Measurements from ENCODE around the gene CNTNAP2. TPM values are rescaled to one million over a fixed set of nuclear protein-coding genes. Genes with fewer than 3 reads are reported as not detected.

Gene CNTNAP2
- total RNA-seq, 1 experiment from 2014 or later: 60.0 TPM

GRCh38 chr7:148114804-148115203 lies 1998.2 kb downstream of the CNTNAP2 start:
- Histone ChIP-seq H3K4me3 (ENCODE audit: low read depth, low read length, poor library complexity, severe bottlenecking) (no peak overlapping the region), H3K27ac (ENCODE audit: low read depth, low read length, poor library complexity, severe bottlenecking) (no peak overlapping the region), H3K36me3 (ENCODE audit: insufficient read depth, low read length, poor library complexity, severe bottlenecking) (no peaks in the 10 kb centered on the region), H3K4me1 (ENCODE audit: insufficient read depth, low read length, poor library complexity, severe bottlenecking) (no peaks in the 10 kb centered on the region), H3K27me3 (replicated peaks; ENCODE audit: insufficient read depth, low read depth, low read length, poor library complexity) (no peaks in the 10 kb centered on the region), H3K9me3 (ENCODE audit: low read depth, low read length, poor library complexity, severe bottlenecking) (no peaks in the 10 kb centered on the region)
- DNase-seq (ENCODE audit: low spot score): no peak
- no TSS peak for BruUV-seq (replicated peaks)
- ChIA-PET CTCF (no interaction called here), POLR2A (ENCODE audit: low non-redundant PET) (no interaction called here)
- TF ChIP-seq CTCF (conservative IDR thresholded peaks at IDR 0.05; ENCODE audit: low read depth, low read length): no peak
- intact Hi-C loops (cut with micrococcal nuclease; ENCODE audit: unreplicated experiment): no loop called here

- no TSS peak for BruUV-seq (replicated peaks)
- H3K27ac ChIP-seq (ENCODE audit: low read depth, low read length, poor library complexity, severe bottlenecking): no peak overlapping the region
- H3K36me3 ChIP-seq (ENCODE audit: insufficient read depth, low read length, poor library complexity, severe bottlenecking): no peaks in the 10 kb centered on the region
- no peaks in the 10 kb centered on the region for H3K9me3 ChIP-seq (ENCODE audit: low read depth, low read length, poor library complexity, severe bottlenecking)
- TF ChIP-seq CTCF (conservative IDR thresholded peaks at IDR 0.05; ENCODE audit: low read depth, low read length) (no peak), EZH2 (IDR thresholded peaks at IDR 0.05; ENCODE audit: borderline replicate concordance, low read depth, low read length, poor library complexity, severe bottlenecking) (no peak)
- H3K4me1 ChIP-seq (ENCODE audit: insufficient read depth, low read length, poor library complexity, severe bottlenecking): no peaks in the 10 kb centered on the region
- no peak overlapping the region for H3K4me3 ChIP-seq (ENCODE audit: low read depth, low read length, poor library complexity, severe bottlenecking)
- intact Hi-C loops (cut with micrococcal nuclease; ENCODE audit: unreplicated experiment): no loop called here
- H3K27me3 ChIP-seq (replicated peaks; ENCODE audit: insufficient read depth, low read depth, low read length, poor library complexity): no peaks in the 10 kb centered on the region
- POLR2A ChIA-PET (ENCODE audit: low non-redundant PET): no interaction called here
- no peak for DNase-seq (ENCODE audit: low spot score)
- CTCF ChIA-PET: no interaction called here
Measured at GRCh38 chr7:148115308-148115707, 1998.7 kb downstream of the CNTNAP2 start.

GRCh38 chr7:148116195-148116594 lies 1999.6 kb downstream of the CNTNAP2 start:
- no peak for TF ChIP-seq CTCF (conservative IDR thresholded peaks at IDR 0.05; ENCODE audit: low read depth, low read length)
- no peak for TF ChIP-seq EZH2 (IDR thresholded peaks at IDR 0.05; ENCODE audit: borderline replicate concordance, low read depth, low read length, poor library complexity, severe bottlenecking)
- intact Hi-C loops (cut with micrococcal nuclease; ENCODE audit: unreplicated experiment): no loop called here
- H3K4me3 ChIP-seq (ENCODE audit: low read depth, low read length, poor library complexity, severe bottlenecking): no peak overlapping the region
- no peak overlapping the region for H3K27ac ChIP-seq (ENCODE audit: low read depth, low read length, poor library complexity, severe bottlenecking)
- H3K4me1 ChIP-seq (ENCODE audit: insufficient read depth, low read length, poor library complexity, severe bottlenecking): no peaks in the 10 kb centered on the region
- CTCF ChIA-PET: no interaction called here
- no peaks in the 10 kb centered on the region for H3K9me3 ChIP-seq (ENCODE audit: low read depth, low read length, poor library complexity, severe bottlenecking)
- POLR2A ChIA-PET (ENCODE audit: low non-redundant PET): no interaction called here
- H3K27me3 ChIP-seq (replicated peaks; ENCODE audit: insufficient read depth, low read depth, low read length, poor library complexity): no peaks in the 10 kb centered on the region
- no TSS peak for BruUV-seq (replicated peaks)
- H3K36me3 ChIP-seq (ENCODE audit: insufficient read depth, low read length, poor library complexity, severe bottlenecking): no peaks in the 10 kb centered on the region
- DNase-seq (ENCODE audit: low spot score): no peak
